KOPT-K1 (cell line): ENCODE measurements around the gene NID1.

Experiments
- H3K27ac ChIP-seq: fragments of 200-600 bp; sonication (generic); 2 replicates; pipeline ENCODE4 v1.5.1; 2016; ENCODE audit warnings: antibody characterized with exemption, mild to moderate bottlenecking, low read depth, low read length; ENCODE audit not compliant: poor library complexity, severe bottlenecking
- H3K36me3 ChIP-seq: fragments of 200-600 bp; sonication (generic); 2 replicates; pipeline ENCODE4 v1.5.1; 2017; ENCODE audit warnings: antibody characterized with exemption, mild to moderate bottlenecking, low read length, moderate library complexity; ENCODE audit not compliant: insufficient read depth
- H3K9me3 ChIP-seq: fragments of 200-600 bp; sonication (generic); 2 replicates; pipeline ENCODE4 v1.5.1; 2017; ENCODE audit warnings: antibody characterized with exemption, low read length, mild to moderate bottlenecking; ENCODE audit not compliant: insufficient read depth, poor library complexity, severe bottlenecking

Gene NID1

GRCh38 chr1:236064674-236065508 is at the start of gene NID1:
Gene NID1 (minus strand): TSS chr1:236065090. CDS start chr1:236065079, 11 bp downstream.
- Histone ChIP-seq H3K36me3 (no peaks in the 10 kb centered on the region), H3K9me3 (peaks cover 14% of the 10 kb centered on the region), H3K27ac (no peak within 1 kb of the TSS)

- H3K27ac ChIP-seq = no peak overlapping the region
- no peaks in the 10 kb centered on the region for H3K9me3 ChIP-seq
- no peaks in the 10 kb centered on the region for H3K36me3 ChIP-seq
Observed at GRCh38 chr1:236114076-236114747, 49.3 kb upstream of the NID1 start.

GRCh38 chr1:236113324-236114032 is 48.6 kb upstream of the NID1 start:
- Histone ChIP-seq H3K27ac (no peak overlapping the region), H3K36me3 (no peaks in the 10 kb centered on the region), H3K9me3 (no peaks in the 10 kb centered on the region)

DNA sequence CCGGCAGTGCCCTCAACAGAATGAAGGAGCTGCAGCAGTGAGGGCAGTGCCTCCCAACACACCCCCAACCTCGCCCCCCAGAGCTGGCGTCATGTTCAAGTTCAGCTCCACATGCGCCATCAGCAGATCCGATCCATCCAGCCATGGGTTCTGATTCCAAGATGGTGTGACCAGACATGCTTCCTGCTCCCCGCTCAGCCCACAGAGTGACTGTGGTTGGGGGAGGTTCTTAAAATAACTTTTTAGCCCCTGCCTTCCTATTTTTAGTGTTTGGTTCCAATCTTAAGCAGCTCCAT is 47.4 kb upstream of the NID1 start:
- Histone ChIP-seq H3K9me3 (no peaks in the 10 kb centered on the region), H3K27ac (no peak overlapping the region), H3K36me3 (no peaks in the 10 kb centered on the region)

GRCh38 chr1:236111527-236112331 is 46.8 kb upstream of the NID1 start:
- no peaks in the 10 kb centered on the region for H3K36me3 ChIP-seq
- H3K27ac ChIP-seq = no peak overlapping the region
- no peaks in the 10 kb centered on the region for H3K9me3 ChIP-seq

- no peaks in the 10 kb centered on the region for H3K9me3 ChIP-seq
- no peak overlapping the region for H3K27ac ChIP-seq
- H3K36me3 ChIP-seq = no peaks in the 10 kb centered on the region
Observed at GRCh38 chr1:236110137-236110536, 45.2 kb upstream of the NID1 start.

- no peaks in the 10 kb centered on the region for H3K9me3 ChIP-seq
- H3K27ac ChIP-seq = no peak overlapping the region
- no peaks in the 10 kb centered on the region for H3K36me3 ChIP-seq
Observed at GRCh38 chr1:236108027-236108648, 43.2 kb upstream of the NID1 start.

DNA sequence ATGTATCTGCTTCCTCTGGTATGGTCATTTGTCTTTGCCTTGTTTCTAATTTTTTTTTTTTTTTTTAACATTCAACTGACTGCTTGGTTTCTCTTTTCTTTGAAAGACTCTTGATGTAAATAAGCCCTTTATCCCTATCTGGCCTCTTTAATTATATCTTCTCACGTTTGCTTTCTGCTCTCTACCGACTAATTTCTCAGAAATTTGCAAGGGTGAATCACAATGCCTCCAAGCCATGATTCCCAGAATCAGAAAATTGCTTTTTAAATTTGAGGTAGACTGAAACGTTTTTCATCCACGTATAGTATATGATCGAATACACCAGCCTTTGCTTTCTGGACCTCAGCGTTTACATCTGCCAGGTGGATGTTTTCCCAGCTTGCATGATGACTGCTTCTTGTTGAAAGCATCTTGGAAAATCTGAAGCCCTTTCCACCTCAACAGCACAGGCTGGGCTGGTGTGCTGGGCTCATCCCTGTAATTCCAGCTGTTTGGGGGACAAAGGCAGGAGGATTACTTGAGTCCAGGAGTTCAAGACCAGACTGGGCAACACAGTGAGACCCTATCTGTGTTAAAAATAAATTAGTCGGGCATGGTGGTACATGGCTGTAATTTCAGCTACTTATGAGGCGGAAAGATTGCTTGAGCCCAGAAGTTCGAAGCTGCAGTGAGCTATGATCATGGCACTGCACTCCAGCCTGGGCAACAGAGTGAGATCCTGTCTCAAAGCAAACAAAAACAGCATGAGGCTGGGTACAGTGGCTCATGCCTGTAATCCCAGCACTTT is 42.4 kb upstream of the NID1 start:
- Histone ChIP-seq H3K36me3 (no peaks in the 10 kb centered on the region), H3K27ac (no peak overlapping the region), H3K9me3 (no peaks in the 10 kb centered on the region)

DNA sequence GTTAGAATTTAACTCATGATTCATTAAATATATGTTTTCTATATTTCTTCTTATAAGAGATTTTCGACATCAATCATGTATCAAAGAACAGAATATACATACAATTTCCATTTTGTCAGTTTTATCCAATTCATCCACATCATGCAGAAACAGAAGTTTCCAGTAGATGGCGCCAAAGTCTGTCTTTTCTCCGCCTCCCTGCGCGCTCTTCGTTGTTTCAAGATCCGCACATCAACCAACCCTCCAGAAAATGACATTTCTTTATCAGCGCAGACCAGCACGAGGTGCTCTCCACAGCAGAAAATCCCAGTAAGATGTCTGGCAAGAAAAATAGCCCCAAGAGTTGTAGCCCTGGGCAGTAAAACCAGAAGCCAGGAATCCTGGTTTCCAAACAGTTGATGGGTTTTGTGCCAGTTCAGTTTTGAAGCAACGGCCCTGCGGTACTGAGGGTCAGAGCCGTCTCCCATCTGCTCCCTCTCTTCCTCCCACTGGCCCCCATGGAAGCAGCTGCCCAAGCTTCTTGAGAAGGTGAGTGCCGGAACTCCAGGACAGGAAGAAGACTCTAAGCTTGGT is 38.8 kb upstream of the NID1 start:
- Histone ChIP-seq H3K36me3 (no peaks in the 10 kb centered on the region), H3K27ac (no peak overlapping the region), H3K9me3 (no peaks in the 10 kb centered on the region)

GRCh38 chr1:236103059-236103458 is 38.2 kb upstream of the NID1 start:
- no peak overlapping the region for H3K27ac ChIP-seq
- H3K9me3 ChIP-seq = no peaks in the 10 kb centered on the region
- no peaks in the 10 kb centered on the region for H3K36me3 ChIP-seq

DNA sequence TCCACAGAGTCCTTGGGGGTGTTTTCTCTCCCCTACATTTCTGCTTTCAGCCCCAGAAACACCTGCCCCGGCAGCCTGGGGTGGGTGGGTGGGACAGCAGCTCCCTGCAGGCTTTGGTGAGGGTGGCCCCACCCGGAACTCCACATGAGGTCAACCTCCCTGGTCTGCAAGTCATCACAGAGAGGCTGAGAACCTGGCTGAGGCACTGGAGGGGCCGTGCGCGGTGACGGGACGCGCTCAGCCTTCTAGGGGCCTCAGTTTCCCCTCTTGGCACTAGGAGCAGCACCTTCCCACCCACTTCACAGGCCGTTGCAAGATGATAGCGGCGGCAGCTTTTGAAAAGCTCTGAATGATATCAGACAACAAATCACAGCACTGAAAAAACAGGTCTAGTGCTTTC is 37.7 kb upstream of the NID1 start:
- no peaks in the 10 kb centered on the region for H3K36me3 ChIP-seq
- no peak overlapping the region for H3K27ac ChIP-seq
- no peaks in the 10 kb centered on the region for H3K9me3 ChIP-seq

GRCh38 chr1:236101233-236102200 is 36.6 kb upstream of the NID1 start:
- no peaks in the 10 kb centered on the region for H3K36me3 ChIP-seq
- no peak overlapping the region for H3K27ac ChIP-seq
- peaks cover 7% of the 10 kb centered on the region for H3K9me3 ChIP-seq

- Histone ChIP-seq H3K9me3 (peaks cover 15% of the 10 kb centered on the region), H3K27ac (no peak overlapping the region)
Observed at GRCh38 chr1:236100799-236101198, 35.9 kb upstream of the NID1 start.

More at GRCh38 chr1:236100799-236101198, 35.9 kb upstream of the NID1 start:
- H3K36me3 ChIP-seq = no peaks in the 10 kb centered on the region
